ENCODE data around the gene MTFR1L.

The MTFR1L gene

GRCh38 chr1:25819491-25820246 is at the start of gene MTFR1L:
TSS of gene MTFR1L (plus strand) at chr1:25819954. CDS start at chr1:25823105, 3,151 bp downstream.
- intact Hi-C loops (cut with DNase I), result loop anchor here (10.0 kb wide), 1 partner anchor 385 kb away; the partner anchor contains the start of gene MACO1
- peak; percentile 86 to 98 (median 88) for DNase-seq

- DNase-seq, result no peak
- intact Hi-C loops (cut with DNase I), result no loop called here
Measured at GRCh38 chr1:25770541-25771220, 49.1 kb upstream of the MTFR1L start.

GRCh38 chr1:25771221-25772114 is 48.3 kb upstream of the MTFR1L start:
- intact Hi-C loops (cut with DNase I), result no loop called here
- DNase-seq, result no peak

- DNase-seq, result no peak
- intact Hi-C loops (cut with DNase I), result no loop called here
Measured at GRCh38 chr1:25772164-25772563, 47.6 kb upstream of the MTFR1L start.

- intact Hi-C loops (cut with DNase I), result no loop called here
- DNase-seq, result no peak
Measured at GRCh38 chr1:25772692-25773245, 47.0 kb upstream of the MTFR1L start.

- no peak for DNase-seq
- intact Hi-C loops (cut with DNase I), result no loop called here
Measured at GRCh38 chr1:25773441-25774125, 46.2 kb upstream of the MTFR1L start.

GRCh38 chr1:25774206-25774803 is 45.4 kb upstream of the MTFR1L start:
- intact Hi-C loops (cut with DNase I), result no loop called here

GRCh38 chr1:25774921-25775771 is 44.6 kb upstream of the MTFR1L start:
- intact Hi-C loops (cut with DNase I), result no loop called here
- DNase-seq, result no peak

More at GRCh38 chr1:25774206-25774803, 45.4 kb upstream of the MTFR1L start:
- no peak for DNase-seq

GRCh38 chr1:25779388-25779787 is 40.4 kb upstream of the MTFR1L start:
- DNase-seq, result no peak
- intact Hi-C loops (cut with DNase I), result no loop called here

- peak in 1 of 10 donors; percentile 0 for DNase-seq
- intact Hi-C loops (cut with DNase I), result no loop called here
Measured at GRCh38 chr1:25779894-25780293, 39.9 kb upstream of the MTFR1L start.

GRCh38 chr1:25780318-25781129 is 39.2 kb upstream of the MTFR1L start:
- intact Hi-C loops (cut with DNase I), result no loop called here
- DNase-seq, result no peak

- no peak for DNase-seq
- intact Hi-C loops (cut with DNase I), result no loop called here
Measured at GRCh38 chr1:25781130-25781433, 38.7 kb upstream of the MTFR1L start.

- no peak for DNase-seq
Measured at GRCh38 chr1:25782608-25783201, 37.0 kb upstream of the MTFR1L start.

GRCh38 chr1:25784575-25785051 is 35.1 kb upstream of the MTFR1L start:
- no peak for DNase-seq
- intact Hi-C loops (cut with DNase I), result no loop called here

More at GRCh38 chr1:25782608-25783201, 37.0 kb upstream of the MTFR1L start:
- intact Hi-C loops (cut with DNase I), result no loop called here

GRCh38 chr1:25785333-25786067 is 34.3 kb upstream of the MTFR1L start:
- no peak for DNase-seq
- intact Hi-C loops (cut with DNase I), result no loop called here

GRCh38 chr1:25786887-25787759 is 32.6 kb upstream of the MTFR1L start:
- no peak for DNase-seq
- intact Hi-C loops (cut with DNase I), result no loop called here

Measured in posterior cingulate gyrus (tissue), 11 donors.